MM.1S (cell line): ENCODE measurements around the gene GRIK5.

Experiments
- DNase-seq: peaks from one replicate; pipeline ENCODE4 v3.0.0-alpha.2; 2015
- H2AFZ ChIP-seq: fragments of 300-600 bp; sonication (generic); 2 replicates; pipeline ENCODE4 v1.6.0; 2016; ENCODE audit warnings: antibody characterized with exemption, low read length
- H3F3A ChIP-seq: fragments of 300-600 bp; sonication (generic); 2 replicates; pipeline ENCODE4 v1.6.1; 2016; ENCODE audit warnings: mild to moderate bottlenecking, antibody characterized with exemption, low read length, moderate library complexity, mixed read lengths; ENCODE audit not compliant: insufficient read depth
- H3K27ac ChIP-seq: fragments of 300-600 bp; sonication (generic); 2 replicates; pipeline ENCODE4 v1.5.1; 2016; ENCODE audit warnings: mild to moderate bottlenecking, low read length
- H3K27me3 ChIP-seq: fragments of 300-600 bp; sonication (generic); replicated peaks from 2 replicates; pipeline ENCODE4 v1.6.0; 2016; ENCODE audit warnings: low read length; ENCODE audit not compliant: insufficient read depth
- H3K36me3 ChIP-seq: fragments of 300-600 bp; sonication (generic); replicated peaks from 2 replicates; pipeline ENCODE4 v1.6.1; 2016; ENCODE audit warnings: mild to moderate bottlenecking, low read length, mixed read lengths; ENCODE audit not compliant: insufficient read depth
- H3K4me1 ChIP-seq: fragments of 300-600 bp; sonication (generic); 2 replicates; pipeline ENCODE4 v1.6.1; 2016; ENCODE audit warnings: low read length, mixed read lengths
- H3K4me2 ChIP-seq: fragments of 300-600 bp; sonication (generic); 2 replicates; pipeline ENCODE4 v1.6.0; 2016; ENCODE audit warnings: low read depth, low read length
- H3K4me3 ChIP-seq: fragments of 300-600 bp; sonication (generic); 2 replicates; pipeline ENCODE4 v1.5.1; 2016; ENCODE audit warnings: low read length, mixed read lengths
- H3K79me2 ChIP-seq: fragments of 300-600 bp; sonication (generic); 2 replicates; pipeline ENCODE4 v1.6.1; 2016; ENCODE audit warnings: mixed run types, low read length, mixed read lengths
- H3K9ac ChIP-seq: fragments of 300-600 bp; sonication (generic); 2 replicates; pipeline ENCODE4 v1.6.1; 2016; ENCODE audit warnings: low read length, mixed read lengths
- H3K9me2 ChIP-seq: fragments of 300-600 bp; sonication (generic); replicated peaks from 2 replicates; pipeline ENCODE4 v1.6.1; 2016; ENCODE audit warnings: mild to moderate bottlenecking, low read length, mixed read lengths; ENCODE audit not compliant: insufficient read depth
- H3K9me3 ChIP-seq: fragments of 300-600 bp; sonication (generic); replicated peaks from 2 replicates; pipeline ENCODE4 v1.6.1; 2016; ENCODE audit warnings: mild to moderate bottlenecking, low read length, mixed read lengths; ENCODE audit not compliant: insufficient read depth
- H4K20me1 ChIP-seq: fragments of 300-600 bp; sonication (generic); 2 replicates; pipeline ENCODE4 v1.6.1; 2016; ENCODE audit warnings: mild to moderate bottlenecking, low read length, moderate library complexity, mixed read lengths; ENCODE audit not compliant: insufficient read depth
- EZH2 ChIP-seq: fragments of 300-600 bp; sonication (generic); optimal IDR thresholded peaks from 2 replicates; pipeline ENCODE3; 2017; ENCODE audit warnings: low read depth, mild to moderate bottlenecking, antibody characterized with exemption, low read length, mixed read lengths
- EZH2phosphoT487 ChIP-seq: fragments of 300-600 bp; sonication (generic); IDR thresholded peaks from 2 replicates; pipeline ENCODE4 v1.6.1; 2018; ENCODE audit warnings: antibody characterized with exemption, low read length
- TF ChIP-seq, protein P1 (sequence below): fragments of 300-600 bp; sonication (generic); IDR thresholded peaks from 2 replicates; pipeline ENCODE4 v1.5.1; 2016; ENCODE audit warnings: antibody characterized with exemption, low read length, mixed read lengths

The GRIK5 gene

DNA sequence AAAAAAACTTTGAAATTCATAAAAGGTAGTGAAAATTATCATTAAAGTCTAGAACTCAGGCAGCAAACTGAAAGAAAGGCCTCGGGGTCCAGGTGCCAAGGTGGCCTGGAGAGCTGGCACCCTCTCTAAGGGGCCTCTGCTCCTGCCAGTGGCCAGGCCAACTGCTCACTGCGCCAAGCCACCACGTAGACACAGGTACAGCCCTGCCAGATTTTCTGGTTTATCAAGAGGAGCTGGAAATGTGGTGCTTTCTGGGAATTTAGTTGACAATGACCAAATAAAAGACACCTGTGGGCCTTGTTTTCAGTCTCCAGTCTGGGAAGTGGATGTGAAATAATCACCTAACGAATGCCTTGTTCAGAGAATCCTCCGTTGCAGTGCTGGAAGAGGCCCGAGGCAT is 28.8 kb upstream of the GRIK5 start:
- Histone ChIP-seq H3K9me3 (no peaks in the 10 kb centered on the region), H3K4me2 (no peak overlapping the region), H3K9ac (no peak overlapping the region), H3K36me3 (no peaks in the 10 kb centered on the region), H3K27ac (no peak overlapping the region), H4K20me1 (no peaks in the 10 kb centered on the region), H3K79me2 (no peaks in the 10 kb centered on the region), H3K9me2 (no peaks in the 10 kb centered on the region), H3K27me3 (no peaks in the 10 kb centered on the region), H3K4me3 (no peak overlapping the region), H2AFZ (no peak overlapping the region), H3K4me1 (no peaks in the 10 kb centered on the region), H3F3A (no peaks in the 10 kb centered on the region)
- no peak for DNase-seq
- TF ChIP-seq EZH2phosphoT487 (no peak), EZH2 (no peak)
- TF ChIP-seq, protein P1, sequence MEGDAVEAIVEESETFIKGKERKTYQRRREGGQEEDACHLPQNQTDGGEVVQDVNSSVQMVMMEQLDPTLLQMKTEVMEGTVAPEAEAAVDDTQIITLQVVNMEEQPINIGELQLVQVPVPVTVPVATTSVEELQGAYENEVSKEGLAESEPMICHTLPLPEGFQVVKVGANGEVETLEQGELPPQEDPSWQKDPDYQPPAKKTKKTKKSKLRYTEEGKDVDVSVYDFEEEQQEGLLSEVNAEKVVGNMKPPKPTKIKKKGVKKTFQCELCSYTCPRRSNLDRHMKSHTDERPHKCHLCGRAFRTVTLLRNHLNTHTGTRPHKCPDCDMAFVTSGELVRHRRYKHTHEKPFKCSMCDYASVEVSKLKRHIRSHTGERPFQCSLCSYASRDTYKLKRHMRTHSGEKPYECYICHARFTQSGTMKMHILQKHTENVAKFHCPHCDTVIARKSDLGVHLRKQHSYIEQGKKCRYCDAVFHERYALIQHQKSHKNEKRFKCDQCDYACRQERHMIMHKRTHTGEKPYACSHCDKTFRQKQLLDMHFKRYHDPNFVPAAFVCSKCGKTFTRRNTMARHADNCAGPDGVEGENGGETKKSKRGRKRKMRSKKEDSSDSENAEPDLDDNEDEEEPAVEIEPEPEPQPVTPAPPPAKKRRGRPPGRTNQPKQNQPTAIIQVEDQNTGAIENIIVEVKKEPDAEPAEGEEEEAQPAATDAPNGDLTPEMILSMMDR, result no peak

GRCh38 chr19:42097461-42097860 is 27.5 kb upstream of the GRIK5 start:
- Histone ChIP-seq H3K27me3 (no peaks in the 10 kb centered on the region), H3K4me1 (no peaks in the 10 kb centered on the region), H3K79me2 (no peaks in the 10 kb centered on the region), H2AFZ (no peak overlapping the region), H4K20me1 (no peaks in the 10 kb centered on the region), H3K4me2 (no peak overlapping the region), H3K9ac (no peak overlapping the region), H3K27ac (no peak overlapping the region), H3K4me3 (no peak overlapping the region), H3K9me2 (no peaks in the 10 kb centered on the region), H3F3A (peaks cover 2% of the 10 kb centered on the region; the same call in 1 of the 2 replicates), H3K9me3 (no peaks in the 10 kb centered on the region), H3K36me3 (no peaks in the 10 kb centered on the region)
- TF ChIP-seq EZH2 (no peak), EZH2phosphoT487 (no peak)
- TF ChIP-seq, protein P1, result no peak
- DNase-seq, result no peak

DNA sequence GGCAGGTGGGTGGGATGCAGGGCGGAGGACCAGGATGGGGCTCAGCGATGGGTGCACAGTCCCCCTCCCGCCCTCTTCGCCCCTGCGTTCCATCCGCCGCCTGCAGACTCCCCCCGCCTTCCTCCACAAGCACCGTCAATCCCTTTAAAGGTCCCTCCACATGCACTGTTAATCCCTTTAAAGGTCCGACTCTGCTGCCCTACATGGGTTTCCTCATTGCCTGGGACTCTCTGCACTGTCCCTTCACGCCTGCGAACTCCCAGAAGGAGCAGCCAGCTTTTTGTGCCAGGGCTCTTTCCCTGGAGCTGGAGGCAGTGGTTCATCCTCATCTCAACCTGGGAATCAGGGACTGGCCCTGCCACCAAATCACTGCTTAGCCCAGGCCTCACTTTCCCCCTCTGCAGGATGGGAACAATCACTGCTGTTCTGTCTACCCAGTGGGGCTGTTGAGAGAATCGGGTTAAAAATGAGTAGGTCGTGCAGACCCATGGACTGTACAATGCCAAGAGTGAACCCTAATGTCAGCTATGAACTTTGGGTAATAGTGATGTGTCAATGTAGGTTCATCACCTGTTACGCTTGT is 26.3 kb upstream of the GRIK5 start:
- H2AFZ ChIP-seq, result no peak overlapping the region
- H3K36me3 ChIP-seq, result no peaks in the 10 kb centered on the region
- H3K4me3 ChIP-seq, result no peak overlapping the region
- no peak for DNase-seq
- H3K27ac ChIP-seq, result no peak overlapping the region
- H3K9me2 ChIP-seq, result no peaks in the 10 kb centered on the region
- no peaks in the 10 kb centered on the region for H4K20me1 ChIP-seq
- H3K27me3 ChIP-seq, result no peaks in the 10 kb centered on the region
- peaks cover 10% of the 10 kb centered on the region for H3K4me1 ChIP-seq
- no peak overlapping the region for H3K9ac ChIP-seq
- no peak overlapping the region for H3K4me2 ChIP-seq
- H3F3A ChIP-seq, result peaks cover 5% of the 10 kb centered on the region
- no peaks in the 10 kb centered on the region for H3K79me2 ChIP-seq
- H3K9me3 ChIP-seq, result no peaks in the 10 kb centered on the region
- TF ChIP-seq EZH2, result no peak
- TF ChIP-seq EZH2phosphoT487, result no peak
- TF ChIP-seq, protein P1, result no peak
